Measurements from ENCODE around the gene SRPK2. TPM values are rescaled to one million over a fixed set of nuclear protein-coding genes. Genes with fewer than 3 reads are reported as not detected.

The SRPK2 gene
- total RNA-seq, 1 donor from 2014 or later: 54.8 TPM

DNA sequence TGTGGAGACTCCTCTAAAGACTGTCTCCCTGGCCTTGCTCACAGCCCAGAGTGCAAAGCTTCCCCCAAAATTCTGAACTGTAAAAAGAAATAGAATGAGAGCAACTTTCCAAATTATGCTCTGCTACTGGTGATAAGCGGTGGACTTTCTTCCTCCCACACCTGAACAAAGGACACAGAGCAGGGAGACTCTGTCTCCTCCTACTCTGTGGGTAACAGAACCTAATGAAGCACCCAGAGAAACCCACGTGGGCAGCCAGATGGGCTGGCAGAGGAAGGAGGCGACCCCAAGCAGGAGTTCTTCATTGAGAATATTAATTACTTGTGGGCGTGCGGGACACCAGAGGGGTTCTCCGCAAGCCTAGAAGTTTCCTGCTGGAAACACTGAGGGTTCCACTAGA lies 235.2 kb downstream of the SRPK2 start:
- DNase-seq (ENCODE audit: low read depth) (no peak), FAIRE-seq (no peak)
- Mint-ChIP-seq H3K9me3 (ENCODE audit: unreplicated experiment) (no peaks in the 10 kb centered on the region), H3K4me3 (ENCODE audit: unreplicated experiment) (no peak overlapping the region), H3K27ac (ENCODE audit: unreplicated experiment) (no peak overlapping the region), H3K36me3 (ENCODE audit: low read depth, unreplicated experiment) (peaks cover 12% of the 10 kb centered on the region), H3K4me1 (ENCODE audit: low read depth, unreplicated experiment) (peaks cover 17% of the 10 kb centered on the region), H3K27me3 (ENCODE audit: low read depth, unreplicated experiment) (no peaks in the 10 kb centered on the region)
- H3K9ac ChIP-seq (ENCODE audit: low read length): no peak overlapping the region
- H3K27ac ChIP-seq (ENCODE audit: low read depth, low read length): no peak overlapping the region
- no peaks in the 10 kb centered on the region for H3K9me3 ChIP-seq (ENCODE audit: insufficient read depth, low read depth, low read length)
- H4K20me1 ChIP-seq (ENCODE audit: insufficient read depth, low read length): no peaks in the 10 kb centered on the region
- H3K4me1 ChIP-seq (ENCODE audit: insufficient read depth, low read length): peaks cover 7% of the 10 kb centered on the region
- H3K27me3 ChIP-seq (ENCODE audit: insufficient read depth, low read length): no peaks in the 10 kb centered on the region
- H3K79me2 ChIP-seq (ENCODE audit: insufficient read depth, low read length): no peaks in the 10 kb centered on the region
- H3K4me3 ChIP-seq (ENCODE audit: insufficient read depth, low read depth, low read length): no peak overlapping the region
- peaks cover 2% of the 10 kb centered on the region for H3K36me3 ChIP-seq (ENCODE audit: insufficient read depth, low read length)
- TF ChIP-seq, protein P1, sequence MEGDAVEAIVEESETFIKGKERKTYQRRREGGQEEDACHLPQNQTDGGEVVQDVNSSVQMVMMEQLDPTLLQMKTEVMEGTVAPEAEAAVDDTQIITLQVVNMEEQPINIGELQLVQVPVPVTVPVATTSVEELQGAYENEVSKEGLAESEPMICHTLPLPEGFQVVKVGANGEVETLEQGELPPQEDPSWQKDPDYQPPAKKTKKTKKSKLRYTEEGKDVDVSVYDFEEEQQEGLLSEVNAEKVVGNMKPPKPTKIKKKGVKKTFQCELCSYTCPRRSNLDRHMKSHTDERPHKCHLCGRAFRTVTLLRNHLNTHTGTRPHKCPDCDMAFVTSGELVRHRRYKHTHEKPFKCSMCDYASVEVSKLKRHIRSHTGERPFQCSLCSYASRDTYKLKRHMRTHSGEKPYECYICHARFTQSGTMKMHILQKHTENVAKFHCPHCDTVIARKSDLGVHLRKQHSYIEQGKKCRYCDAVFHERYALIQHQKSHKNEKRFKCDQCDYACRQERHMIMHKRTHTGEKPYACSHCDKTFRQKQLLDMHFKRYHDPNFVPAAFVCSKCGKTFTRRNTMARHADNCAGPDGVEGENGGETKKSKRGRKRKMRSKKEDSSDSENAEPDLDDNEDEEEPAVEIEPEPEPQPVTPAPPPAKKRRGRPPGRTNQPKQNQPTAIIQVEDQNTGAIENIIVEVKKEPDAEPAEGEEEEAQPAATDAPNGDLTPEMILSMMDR (IDR thresholded peaks at IDR 0.05; ENCODE audit: insufficient read depth, low read depth, low read length): no peak
- H3K4me2 ChIP-seq (ENCODE audit: low read length): no peak overlapping the region
- H2AFZ ChIP-seq (ENCODE audit: low read depth, low read length): no peak overlapping the region

GRCh38 chr7:105151152-105151551 lies 237.6 kb downstream of the SRPK2 start:
- no peak for FAIRE-seq
- Histone ChIP-seq H3K27ac (ENCODE audit: low read depth, low read length) (no peak overlapping the region), H3K36me3 (ENCODE audit: insufficient read depth, low read length) (peaks cover 4% of the 10 kb centered on the region), H3K4me3 (ENCODE audit: insufficient read depth, low read depth, low read length) (no peak overlapping the region), H3K27me3 (ENCODE audit: insufficient read depth, low read length) (no peaks in the 10 kb centered on the region), H3K4me2 (ENCODE audit: low read length) (no peak overlapping the region), H3K9me3 (ENCODE audit: insufficient read depth, low read depth, low read length) (no peaks in the 10 kb centered on the region), H3K4me1 (ENCODE audit: insufficient read depth, low read length) (peaks cover 7% of the 10 kb centered on the region), H3K9ac (ENCODE audit: low read length) (no peak overlapping the region), H2AFZ (ENCODE audit: low read depth, low read length) (no peak overlapping the region), H4K20me1 (ENCODE audit: insufficient read depth, low read length) (no peaks in the 10 kb centered on the region), H3K79me2 (ENCODE audit: insufficient read depth, low read length) (no peaks in the 10 kb centered on the region)
- Mint-ChIP-seq H3K27ac (ENCODE audit: unreplicated experiment) (no peak overlapping the region), H3K27me3 (ENCODE audit: low read depth, unreplicated experiment) (no peaks in the 10 kb centered on the region), H3K4me1 (ENCODE audit: low read depth, unreplicated experiment) (peaks cover 10% of the 10 kb centered on the region), H3K36me3 (ENCODE audit: low read depth, unreplicated experiment) (peaks cover 9% of the 10 kb centered on the region), H3K4me3 (ENCODE audit: unreplicated experiment) (no peak overlapping the region), H3K9me3 (ENCODE audit: unreplicated experiment) (no peaks in the 10 kb centered on the region)
- no peak for TF ChIP-seq EZH2 (IDR thresholded peaks at IDR 0.05; ENCODE audit: insufficient read depth, low read length)
- TF ChIP-seq, protein P1 (IDR thresholded peaks at IDR 0.05; ENCODE audit: insufficient read depth, low read depth, low read length): no peak
- DNase-seq (ENCODE audit: low read depth): no peak

- Histone ChIP-seq H3K79me2 (ENCODE audit: insufficient read depth, low read length) (no peaks in the 10 kb centered on the region), H3K36me3 (ENCODE audit: insufficient read depth, low read length) (peaks cover 4% of the 10 kb centered on the region), H2AFZ (ENCODE audit: low read depth, low read length) (no peak overlapping the region), H3K9me3 (ENCODE audit: insufficient read depth, low read depth, low read length) (no peaks in the 10 kb centered on the region), H3K4me1 (ENCODE audit: insufficient read depth, low read length) (peaks cover 7% of the 10 kb centered on the region), H3K4me3 (ENCODE audit: insufficient read depth, low read depth, low read length) (no peak overlapping the region), H3K9ac (ENCODE audit: low read length) (no peak overlapping the region), H3K27ac (ENCODE audit: low read depth, low read length) (no peak overlapping the region), H3K4me2 (ENCODE audit: low read length) (no peak overlapping the region), H3K27me3 (ENCODE audit: insufficient read depth, low read length) (no peaks in the 10 kb centered on the region), H4K20me1 (ENCODE audit: insufficient read depth, low read length) (no peaks in the 10 kb centered on the region)
- no peak for TF ChIP-seq EZH2 (IDR thresholded peaks at IDR 0.05; ENCODE audit: insufficient read depth, low read length)
- TF ChIP-seq, protein P1 (IDR thresholded peaks at IDR 0.05; ENCODE audit: insufficient read depth, low read depth, low read length): no peak
- no peaks in the 10 kb centered on the region for H3K9me3 Mint-ChIP-seq (ENCODE audit: unreplicated experiment)
- peaks cover 5% of the 10 kb centered on the region for H3K36me3 Mint-ChIP-seq (ENCODE audit: low read depth, unreplicated experiment)
- peaks cover 10% of the 10 kb centered on the region for H3K4me1 Mint-ChIP-seq (ENCODE audit: low read depth, unreplicated experiment)
- H3K4me3 Mint-ChIP-seq (ENCODE audit: unreplicated experiment): no peak overlapping the region
- DNase-seq (ENCODE audit: low read depth): peak; percentile 47
- no peak overlapping the region for H3K27ac Mint-ChIP-seq (ENCODE audit: unreplicated experiment)
- no peak for FAIRE-seq
- no peaks in the 10 kb centered on the region for H3K27me3 Mint-ChIP-seq (ENCODE audit: low read depth, unreplicated experiment)
These were observed 238.9 kb downstream of the SRPK2 start for GRCh38 chr7:105149827-105150226.

Measured in astrocyte (in vitro differentiated cells and primary cell).